IMR-90 (cell line): ENCODE results near the gene DKK2. TPM values are rescaled to one million over a fixed set of nuclear protein-coding genes. Genes with fewer than 3 reads are reported as not detected.

Experiments
- ATAC-seq: fragments of 200-7000 bp; cut with Tn5 transposase; 2 replicates; pipeline ENCODE4 v1.9.1; 2020; ENCODE audit warnings: low read depth, mild to moderate bottlenecking, moderate library complexity
- BruUV-seq: library from RNA; stranded (reverse); fragments of 400-500 nt; replicated peaks from 2 replicates; lab custom pipeline; 2021; lab: Mats Ljungman, UMichigan
- CTCF ChIA-PET: fragments of 300-600 bp; formaldehyde crosslinking; extraction: SDS; loops from one replicate; lab custom pipeline; 2021; ENCODE audit warnings: antibody characterized with exemption; lab: Yijun Ruan, JAX
- POLR2A ChIA-PET: fragments of 300-600 bp; sonication (Branson Sonifier 250); formaldehyde crosslinking; loops from one replicate; lab custom pipeline; 2022; ENCODE audit warnings: antibody characterized with exemption; ENCODE audit not compliant: unreplicated experiment; lab: Charles Lee
- DNase-seq: peaks from one replicate; pipeline ENCODE4 v3.0.0; 2013
- H2AFZ ChIP-seq: replicated peaks from 2 replicates; pipeline ENCODE3; 2013; ENCODE audit warnings: low read length, mild to moderate bottlenecking; ENCODE audit not compliant: poor library complexity
- H2AK5ac ChIP-seq: 2 replicates; pipeline ENCODE4 v1.6.1; 2013; ENCODE audit warnings: low read depth, low read length, inconsistent platforms
- H2AK9ac ChIP-seq: replicated peaks from 2 replicates; pipeline ENCODE3; 2013; ENCODE audit warnings: mild to moderate bottlenecking, low read depth, low read length, moderate library complexity; ENCODE audit not compliant: poor library complexity
- H2BK120ac ChIP-seq: 2 replicates; pipeline ENCODE4 v1.6.1; 2013; ENCODE audit warnings: low read depth, low read length, inconsistent platforms
- H2BK15ac ChIP-seq: 3 replicates; pipeline ENCODE4 v1.6.1; 2013; ENCODE audit warnings: low read depth, low read length, inconsistent platforms
- H2BK20ac ChIP-seq: 2 replicates; pipeline ENCODE4 v1.6.1; 2013; ENCODE audit warnings: low read depth, mild to moderate bottlenecking, inconsistent platforms, low read length, moderate library complexity
- H2BK5ac ChIP-seq: 2 replicates; pipeline ENCODE4 v1.6.1; 2013; ENCODE audit warnings: mild to moderate bottlenecking, low read depth, low read length, inconsistent platforms; ENCODE audit not compliant: poor library complexity, severe bottlenecking
- H3K14ac ChIP-seq: replicated peaks from 2 replicates; pipeline ENCODE4 v1.6.1; 2013; ENCODE audit warnings: low read depth, low read length, inconsistent platforms
- H3K18ac ChIP-seq: 2 replicates; pipeline ENCODE4 v1.6.1; 2013; ENCODE audit warnings: low read depth, low read length, control low read depth
- H3K23ac ChIP-seq: 2 replicates; pipeline ENCODE4 v1.6.1; 2013; ENCODE audit warnings: low read depth, low read length, inconsistent platforms
- H3K27ac ChIP-seq: 2 replicates; pipeline ENCODE4 v1.5.1; 2013; ENCODE audit warnings: mild to moderate bottlenecking, control low read depth, low read length; ENCODE audit not compliant: insufficient read depth
- H3K27me3 ChIP-seq: 2 replicates; pipeline ENCODE4 v1.6.1; 2013; ENCODE audit warnings: low read length; ENCODE audit not compliant: control insufficient read depth, insufficient read depth
- H3K36me3 ChIP-seq: 2 replicates; pipeline ENCODE4 v1.6.1; 2013; ENCODE audit warnings: low read length, mixed read lengths; ENCODE audit not compliant: control insufficient read depth, insufficient read depth
- H3K4ac ChIP-seq: 2 replicates; pipeline ENCODE4 v1.6.1; 2013; ENCODE audit warnings: low read depth, low read length, inconsistent platforms
- H3K4me1 ChIP-seq: 2 replicates; pipeline ENCODE4 v1.6.1; 2013; ENCODE audit warnings: low read length, mixed read lengths; ENCODE audit not compliant: control insufficient read depth, insufficient read depth
- H3K4me2 ChIP-seq: 2 replicates; pipeline ENCODE4 v1.6.1; 2013; ENCODE audit warnings: low read depth, mild to moderate bottlenecking, control low read depth, low read length, moderate library complexity
- H3K4me3 ChIP-seq: 2 replicates; pipeline ENCODE4 v1.5.1; 2013; ENCODE audit warnings: low read depth, mild to moderate bottlenecking, control low read depth, low read length, moderate library complexity; ENCODE audit not compliant: insufficient read depth
- H3K56ac ChIP-seq: 2 replicates; pipeline ENCODE4 v1.6.1; 2013; ENCODE audit warnings: low read length, inconsistent platforms; ENCODE audit not compliant: insufficient read depth; ENCODE audit errors: extremely low read depth
- H3K79me1 ChIP-seq, 2 experiments: 2 replicates each; pipeline ENCODE4 v1.6.1; 2013; ENCODE audit warnings: low read length in 2 of 2, inconsistent platforms in 1 of 2, low read depth in 1 of 2
- H3K9ac ChIP-seq: 2 replicates; pipeline ENCODE4 v1.6.1; 2013; ENCODE audit warnings: low read depth, low read length, control low read depth
- H3K9me1 ChIP-seq: 2 replicates; pipeline ENCODE4 v1.6.1; 2013; ENCODE audit warnings: low read length, inconsistent platforms; ENCODE audit not compliant: insufficient read depth
- H3K9me3 ChIP-seq: 2 replicates; pipeline ENCODE4 v1.6.1; 2013; ENCODE audit warnings: low read length; ENCODE audit not compliant: control insufficient read depth, insufficient read depth
- H4K20me1 ChIP-seq: 2 replicates; pipeline ENCODE4 v1.6.1; 2013; ENCODE audit warnings: low read length, inconsistent platforms; ENCODE audit not compliant: insufficient read depth
- H4K5ac ChIP-seq: 2 replicates; pipeline ENCODE4 v1.6.1; 2013; ENCODE audit warnings: mild to moderate bottlenecking, low read depth, low read length, control low read depth
- H4K8ac ChIP-seq, 2 experiments: 2 replicates each; pipeline ENCODE4 v1.6.1; 2013; ENCODE audit warnings: low read depth in 2 of 2, low read length in 2 of 2, control low read depth in 1 of 2, inconsistent platforms in 1 of 2
- H4K91ac ChIP-seq: 2 replicates; pipeline ENCODE4 v1.6.1; 2013; ENCODE audit warnings: low read depth, low read length, inconsistent platforms; ENCODE audit not compliant: insufficient read depth
- BHLHE40 ChIP-seq: fragments of 150-350 bp; IDR thresholded peaks from 2 replicates; pipeline ENCODE4 v1.6.1; 2016; ENCODE audit warnings: mild to moderate bottlenecking, low read depth, low read length
- CEBPB ChIP-seq: IDR thresholded peaks from 2 replicates; pipeline ENCODE4 v1.6.1; 2012; ENCODE audit warnings: low read depth, low read length, improper control_type of control experiment
- CHD1 ChIP-seq: IDR thresholded peaks from 2 replicates; pipeline ENCODE4 v1.6.1; 2012; ENCODE audit warnings: low read depth, low read length, improper control_type of control experiment
- FOS ChIP-seq: fragments of 150-350 bp; IDR thresholded peaks from 2 replicates; pipeline ENCODE4 v1.6.1; 2016; ENCODE audit warnings: low read depth, low read length
- MAFK ChIP-seq: IDR thresholded peaks from 2 replicates; pipeline ENCODE4 v1.6.1; 2012; ENCODE audit warnings: low read depth, low read length, improper control_type of control experiment
- MAZ ChIP-seq: IDR thresholded peaks from 2 replicates; pipeline ENCODE4 v1.6.1; 2012; ENCODE audit warnings: low read depth, mild to moderate bottlenecking, low read length, improper control_type of control experiment, moderate library complexity, borderline replicate concordance
- MXI1 ChIP-seq: IDR thresholded peaks from 2 replicates; pipeline ENCODE4 v1.6.1; 2012; ENCODE audit warnings: low read depth, mild to moderate bottlenecking, low read length, moderate library complexity, borderline replicate concordance
- NFE2L2 ChIP-seq: fragments of 150-350 bp; IDR thresholded peaks from 2 replicates; pipeline ENCODE4 v1.6.1; 2016; ENCODE audit warnings: low read depth, mild to moderate bottlenecking, low read length
- POLR2A ChIP-seq: IDR thresholded peaks from 2 replicates; pipeline ENCODE4 v1.6.1; 2012; ENCODE audit warnings: mild to moderate bottlenecking, low read depth, low read length
- RAD21 ChIP-seq: IDR thresholded peaks from 2 replicates; pipeline ENCODE4 v1.6.1; 2012; ENCODE audit warnings: low read length, improper control_type of control experiment
- RCOR1 ChIP-seq: IDR thresholded peaks from 2 replicates; pipeline ENCODE4 v1.6.1; 2012; ENCODE audit warnings: mild to moderate bottlenecking, low read length, improper control_type of control experiment; ENCODE audit not compliant: insufficient replicate concordance
- RFX5 ChIP-seq: IDR thresholded peaks from 2 replicates; pipeline ENCODE4 v1.8.0; 2012; ENCODE audit warnings: low read depth, mild to moderate bottlenecking, low read length, moderate library complexity
- SMC3 ChIP-seq: fragments of 150-350 bp; IDR thresholded peaks from 2 replicates; pipeline ENCODE4 v1.6.1; 2016; ENCODE audit warnings: low read depth, mild to moderate bottlenecking, antibody characterized with exemption, low read length, moderate library complexity
- WGBS, 2 experiments: methylation state at CpG; one replicate each; pipeline versions ENCODE4 v1.1.5 to v1.1.7; 2013; ENCODE audit warnings: missing lambda C conversion rate in 2 of 2; ENCODE audit not compliant: insufficient read length in 1 of 2; ENCODE audit errors: extremely low coverage in 2 of 2; 5-methylcytosine and 5-hydroxymethylcytosine counted together
- dilution Hi-C: fragments of 300-500 bp; cut with HindIII; formaldehyde crosslinking; loops from one replicate; pipeline ENCODE4 v1.14.3; 2018; ENCODE audit warnings: low sequenced_read_pairs; ENCODE audit not compliant: unreplicated experiment
- in situ Hi-C: fragments of 300-500 bp; cut with MboI; formaldehyde crosslinking; loops from 3 replicates; pipeline ENCODE4 v1.14.3; 2019; ENCODE audit warnings: low sequenced_read_pairs, inconsistent platforms, mixed read lengths
- intact Hi-C: fragments of 100-400 bp; cut with micrococcal nuclease; formaldehyde crosslinking; loops from 2 replicates; pipeline ENCODE4 v1.10.0; 2022
- polyA plus RNA-seq, 3 experiments: library from polyadenylated mRNA; depleted of rRNA; stranded (reverse); fragments of >200 nt; gene quantifications; 2 replicates each; pipeline ENCODE4 v1.2.3, GENCODE V29; 2012; ENCODE audit warnings: low replicate concordance in 1 of 3
- total RNA-seq: library from RNA; depleted of rRNA; stranded (reverse); fragments of >200 nt; gene quantifications from 2 replicates; pipeline ENCODE4 v1.2.3, GENCODE V29; 2012
- TF ChIP-seq, protein P1 (sequence below): fragments of 150-350 bp; IDR thresholded peaks from 2 replicates; pipeline ENCODE4 v1.6.1; 2017; ENCODE audit warnings: mild to moderate bottlenecking, antibody characterized with exemption, low read length, low read depth
- TF ChIP-seq, protein P2 (sequence below): conservative IDR thresholded peaks from 2 replicates; pipeline ENCODE4 v1.5.1; 2012; ENCODE audit warnings: mild to moderate bottlenecking, low read depth, low read length, improper control_type of control experiment
- TF ChIP-seq, protein P3 (sequence below): fragments of 150-350 bp; IDR thresholded peaks from 2 replicates; pipeline ENCODE4 v1.6.1; 2016; ENCODE audit warnings: low read depth, mild to moderate bottlenecking, low read length, moderate library complexity, borderline replicate concordance

Gene DKK2
- total and polyA plus RNA-seq, 2 of the 4 experiments (the other 2 are of a cell fraction): 0.39 to 0.72 TPM

DNA sequence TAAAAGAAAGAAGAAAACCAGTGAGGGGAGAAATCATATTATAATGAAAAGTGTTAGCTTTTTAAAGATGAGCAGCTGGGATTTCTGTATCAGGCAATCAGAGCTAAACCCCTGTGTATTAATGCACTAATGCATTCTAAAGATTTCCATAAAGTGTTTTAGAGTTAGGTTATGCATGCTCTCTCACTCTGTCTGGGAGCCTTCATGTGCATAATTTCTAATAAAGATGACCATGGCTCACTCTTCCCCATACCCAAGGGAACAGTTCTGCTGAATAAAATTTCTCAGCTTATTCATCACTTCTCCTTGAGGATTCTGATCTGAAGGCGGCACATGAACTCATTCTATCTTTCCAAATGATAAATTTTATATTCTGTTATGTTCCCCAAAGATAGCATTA is 129.4 kb downstream of the DKK2 start:
- TF ChIP-seq NFE2L2 (no peak), RFX5 (no peak), SMC3 (no peak), MAZ (no peak), RAD21 (no peak), MAFK (no peak), POLR2A (no peak), FOS (no peak), RCOR1 (no peak), MXI1 (no peak), BHLHE40 (no peak), CEBPB (no peak), CHD1 (no peak)
- TF ChIP-seq, protein P1, sequence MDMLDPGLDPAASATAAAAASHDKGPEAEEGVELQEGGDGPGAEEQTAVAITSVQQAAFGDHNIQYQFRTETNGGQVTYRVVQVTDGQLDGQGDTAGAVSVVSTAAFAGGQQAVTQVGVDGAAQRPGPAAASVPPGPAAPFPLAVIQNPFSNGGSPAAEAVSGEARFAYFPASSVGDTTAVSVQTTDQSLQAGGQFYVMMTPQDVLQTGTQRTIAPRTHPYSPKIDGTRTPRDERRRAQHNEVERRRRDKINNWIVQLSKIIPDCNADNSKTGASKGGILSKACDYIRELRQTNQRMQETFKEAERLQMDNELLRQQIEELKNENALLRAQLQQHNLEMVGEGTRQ: no peak
- TF ChIP-seq, protein P2, sequence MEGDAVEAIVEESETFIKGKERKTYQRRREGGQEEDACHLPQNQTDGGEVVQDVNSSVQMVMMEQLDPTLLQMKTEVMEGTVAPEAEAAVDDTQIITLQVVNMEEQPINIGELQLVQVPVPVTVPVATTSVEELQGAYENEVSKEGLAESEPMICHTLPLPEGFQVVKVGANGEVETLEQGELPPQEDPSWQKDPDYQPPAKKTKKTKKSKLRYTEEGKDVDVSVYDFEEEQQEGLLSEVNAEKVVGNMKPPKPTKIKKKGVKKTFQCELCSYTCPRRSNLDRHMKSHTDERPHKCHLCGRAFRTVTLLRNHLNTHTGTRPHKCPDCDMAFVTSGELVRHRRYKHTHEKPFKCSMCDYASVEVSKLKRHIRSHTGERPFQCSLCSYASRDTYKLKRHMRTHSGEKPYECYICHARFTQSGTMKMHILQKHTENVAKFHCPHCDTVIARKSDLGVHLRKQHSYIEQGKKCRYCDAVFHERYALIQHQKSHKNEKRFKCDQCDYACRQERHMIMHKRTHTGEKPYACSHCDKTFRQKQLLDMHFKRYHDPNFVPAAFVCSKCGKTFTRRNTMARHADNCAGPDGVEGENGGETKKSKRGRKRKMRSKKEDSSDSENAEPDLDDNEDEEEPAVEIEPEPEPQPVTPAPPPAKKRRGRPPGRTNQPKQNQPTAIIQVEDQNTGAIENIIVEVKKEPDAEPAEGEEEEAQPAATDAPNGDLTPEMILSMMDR: no peak
- TF ChIP-seq, protein P3, sequence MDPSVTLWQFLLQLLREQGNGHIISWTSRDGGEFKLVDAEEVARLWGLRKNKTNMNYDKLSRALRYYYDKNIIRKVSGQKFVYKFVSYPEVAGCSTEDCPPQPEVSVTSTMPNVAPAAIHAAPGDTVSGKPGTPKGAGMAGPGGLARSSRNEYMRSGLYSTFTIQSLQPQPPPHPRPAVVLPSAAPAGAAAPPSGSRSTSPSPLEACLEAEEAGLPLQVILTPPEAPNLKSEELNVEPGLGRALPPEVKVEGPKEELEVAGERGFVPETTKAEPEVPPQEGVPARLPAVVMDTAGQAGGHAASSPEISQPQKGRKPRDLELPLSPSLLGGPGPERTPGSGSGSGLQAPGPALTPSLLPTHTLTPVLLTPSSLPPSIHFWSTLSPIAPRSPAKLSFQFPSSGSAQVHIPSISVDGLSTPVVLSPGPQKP: no peak
- no peaks in the 10 kb centered on the region for H3K9me1 ChIP-seq
- no peak overlapping the region for H3K27ac ChIP-seq
- H3K4me3 ChIP-seq: no peak overlapping the region
- intact Hi-C loops: no loop called here
- no peak overlapping the region for H4K8ac ChIP-seq
- no CpG with 5 or more reads among the region's 1 CpG for WGBS, 2 experiments
- H3K18ac ChIP-seq: no peak overlapping the region
- no peak overlapping the region for H3K14ac ChIP-seq
- in situ Hi-C loops: no loop called here
- ChIA-PET POLR2A (no interaction called here), CTCF (no interaction called here)
- H3K79me1 ChIP-seq: no peaks in the 10 kb centered on the region
- ATAC-seq (no peak), DNase-seq (no peak)
- peaks cover 2% of the 10 kb centered on the region; the same call in 1 of the 2 replicates for H3K9me3 ChIP-seq
- H3K4me1 ChIP-seq: no peaks in the 10 kb centered on the region
- H3K36me3 ChIP-seq: no peaks in the 10 kb centered on the region
- no peaks in the 10 kb centered on the region for H3K27me3 ChIP-seq
- H3K23ac ChIP-seq: no peak overlapping the region
- dilution Hi-C loops: no loop called here
- H3K56ac ChIP-seq: no peak overlapping the region
- H2AFZ ChIP-seq: no peak overlapping the region
- H3K4ac ChIP-seq: no peak overlapping the region
- H3K9ac ChIP-seq: no peak overlapping the region
- no peak overlapping the region for H2BK15ac ChIP-seq
- no peak overlapping the region for H4K5ac ChIP-seq
- no peak overlapping the region for H2AK9ac ChIP-seq
- no peaks in the 10 kb centered on the region for H4K20me1 ChIP-seq
- H2BK120ac ChIP-seq: no peak overlapping the region
- H4K91ac ChIP-seq: no peak overlapping the region
- BruUV-seq: no TSS peak
- no peak overlapping the region for H2BK5ac ChIP-seq
- H2AK5ac ChIP-seq: no peak overlapping the region
- no peak overlapping the region for H3K4me2 ChIP-seq
- H2BK20ac ChIP-seq: no peak overlapping the region
